CD14-positive monocyte (primary cell): ENCODE data around the gene FAM20C. TPM values are rescaled to one million over a fixed set of nuclear protein-coding genes. Genes with fewer than 3 reads are reported as not detected.

Experiments used
- DNase-seq, 3 donors: peaks; one replicate each; pipeline ENCODE4 v3.0.0-alpha.2; 2011 to 2022
- H2AFZ ChIP-seq: 2 replicates; pipeline ENCODE4 v1.6.0; 2012; ENCODE audit warnings: mild to moderate bottlenecking, low read depth, low read length, inconsistent platforms; ENCODE audit not compliant: insufficient read depth, poor library complexity, severe bottlenecking
- H3K27ac ChIP-seq, 2 donors: 1 replicate in 1 of 2; 2 replicates in 1 of 2; pipeline ENCODE4 v1.5.1; 2012 to 2013; ENCODE audit warnings: low read length in 2 of 2, control low read depth in 1 of 2, inconsistent platforms in 1 of 2, low read depth in 1 of 2, mild to moderate bottlenecking in 1 of 2
- H3K27me3 ChIP-seq, 2 donors: one replicate each; pipeline versions ENCODE4 v1.6.0 to v1.6.1; 2011 to 2013; ENCODE audit warnings: low read length in 2 of 2; ENCODE audit not compliant: control insufficient read depth in 2 of 2, insufficient read depth in 2 of 2
- H3K36me3 ChIP-seq, 2 donors: replicated peaks in 1 of 2; 1 replicate in 1 of 2; 2 replicates in 1 of 2; pipeline versions ENCODE4 v1.5.1 to v1.6.1; 2012 to 2013; ENCODE audit warnings: low read length in 2 of 2, control low read depth in 1 of 2, inconsistent platforms in 1 of 2, mild to moderate bottlenecking in 1 of 2; ENCODE audit not compliant: insufficient read depth in 2 of 2, control insufficient read depth in 1 of 2
- H3K4me1 ChIP-seq, 2 donors: 1 replicate in 1 of 2; 2 replicates in 1 of 2; pipeline versions ENCODE4 v1.5.1 to v1.6.1; 2012 to 2013; ENCODE audit warnings: low read length in 2 of 2, control low read depth in 1 of 2, inconsistent platforms in 1 of 2, mild to moderate bottlenecking in 1 of 2, moderate library complexity in 1 of 2; ENCODE audit not compliant: insufficient read depth in 2 of 2, control insufficient read depth in 1 of 2
- H3K4me2 ChIP-seq: replicated peaks from 2 replicates; pipeline ENCODE3; 2012; ENCODE audit warnings: low read length, moderate library complexity, mild to moderate bottlenecking; ENCODE audit not compliant: poor library complexity, severe bottlenecking; ENCODE audit errors: extremely low read depth
- H3K4me3 ChIP-seq, 3 experiments: fragments of 200-600 bp in 1 of 3; sonication (generic) in 1 of 3; replicated peaks in 1 of 3; 1 replicate in 2 of 3; 2 replicates in 1 of 3; pipeline ENCODE4 v1.5.1; 2011 to 2013; ENCODE audit warnings: low read length in 3 of 3, mild to moderate bottlenecking in 3 of 3, control low read depth in 2 of 3, low read depth in 2 of 3, inconsistent platforms in 1 of 3, moderate library complexity in 1 of 3
- H3K79me2 ChIP-seq: 2 replicates; pipeline ENCODE4 v1.6.0; 2012; ENCODE audit warnings: mild to moderate bottlenecking, control low read depth, inconsistent platforms, low read length, moderate library complexity; ENCODE audit not compliant: insufficient read depth
- H3K9ac ChIP-seq: 2 replicates; pipeline ENCODE4 v1.6.0; 2017; ENCODE audit warnings: low read length, mild to moderate bottlenecking; ENCODE audit not compliant: insufficient read depth, poor library complexity, severe bottlenecking
- H3K9me3 ChIP-seq, 2 donors: replicated peaks in 1 of 2; 1 replicate in 1 of 2; 2 replicates in 1 of 2; pipeline versions ENCODE4 v1.5.1 to v1.6.1; 2012 to 2013; ENCODE audit warnings: low read length in 2 of 2, control low read depth in 1 of 2; ENCODE audit not compliant: control insufficient read depth in 1 of 2, insufficient read depth in 1 of 2
- H4K20me1 ChIP-seq: 2 replicates; pipeline ENCODE4 v1.6.0; 2012; ENCODE audit warnings: mild to moderate bottlenecking, low read length, control low read depth, moderate library complexity; ENCODE audit not compliant: insufficient read depth
- H3K27ac Mint-ChIP-seq, 7 donors: one replicate each; pipeline ENCODE4 v1.8.0; 2020; ENCODE audit warnings: mild to moderate bottlenecking in 7 of 7, mixed read lengths in 7 of 7, moderate library complexity in 6 of 7, inconsistent platforms in 2 of 7
- H3K27me3 Mint-ChIP-seq, 3 donors: one replicate each; pipeline ENCODE4 v1.8.0; 2021 to 2022; ENCODE audit warnings: low read depth in 3 of 3, mild to moderate bottlenecking in 3 of 3, mixed read lengths in 3 of 3, moderate library complexity in 3 of 3, inconsistent platforms in 1 of 3
- H3K36me3 Mint-ChIP-seq, 2 donors: one replicate each; pipeline ENCODE4 v1.8.0; 2020; ENCODE audit warnings: mixed read lengths in 2 of 2, inconsistent platforms in 1 of 2, mild to moderate bottlenecking in 1 of 2
- H3K4me1 Mint-ChIP-seq: one replicate; pipeline ENCODE4 v1.8.0; 2020; ENCODE audit warnings: mild to moderate bottlenecking, mixed read lengths
- H3K4me3 Mint-ChIP-seq, 2 donors: one replicate each; pipeline ENCODE4 v1.8.0; 2020; ENCODE audit warnings: mild to moderate bottlenecking in 2 of 2, mixed read lengths in 2 of 2, moderate library complexity in 1 of 2
- H3K9me3 Mint-ChIP-seq, 7 donors: one replicate each; pipeline ENCODE4 v1.8.0; 2020 to 2022; ENCODE audit warnings: mixed read lengths in 7 of 7, mild to moderate bottlenecking in 6 of 7, moderate library complexity in 6 of 7, inconsistent platforms in 2 of 7
- CTCF ChIP-seq: fragments of 200-600 bp; IDR thresholded peaks from one replicate; pipeline ENCODE4 v1.8.0; 2022; ENCODE audit warnings: antibody characterized with exemption, mild to moderate bottlenecking
- WGBS: methylation state at CpG from one replicate; pipeline ENCODE4 v1.1.5; 2013; ENCODE audit warnings: missing lambda C conversion rate; ENCODE audit not compliant: insufficient coverage; 5-methylcytosine and 5-hydroxymethylcytosine counted together
- intact Hi-C, 2 donors: fragments of 100-400 bp; cut with micrococcal nuclease; formaldehyde crosslinking; loops; one replicate each; pipeline versions ENCODE4 v1.15.0 to v1.15.1; 2023
- polyA plus RNA-seq, 3 donors: library from polyadenylated mRNA; depleted of rRNA in 1 of 3; unstranded in 2 of 3; stranded (reverse) in 1 of 3; fragments of 300-500 nt in 2 of 3; fragments of >200 nt in 1 of 3; fragmentation: Illumina TruSeq in 2 of 3; gene quantifications; 1 replicate in 2 of 3; 2 replicates in 1 of 3; pipeline ENCODE4 v1.2.3, GENCODE V29; 2012 to 2021

FAM20C gene
- polyA plus RNA-seq, 3 donors: 1.2 to 32.2 (median 1.5) TPM

GRCh38 chr7:167090-167855, 25.1 kb upstream of the FAM20C start:
- Mint-ChIP-seq H3K4me3 (peak overlapping the region; percentile 64 to 76), H3K4me1 (peaks cover 45% of the 10 kb centered on the region), H3K27me3 (peaks cover 4 to 15% (median 7%) of the 10 kb centered on the region in 3 donors), H3K27ac (peak overlapping the region; percentile 19 to 81 (median 63)), H3K36me3 (no peaks in the 10 kb centered on the region), H3K9me3 (peaks cover 0 to 4% (median 0%) of the 10 kb centered on the region in 7 donors)
- intact Hi-C loops: no loop called here
- peak overlapping the region; percentile 10 to 66 for H3K27ac ChIP-seq
- peaks cover 0 to 2% of the 10 kb centered on the region in 2 donors for H3K27me3 ChIP-seq
- H2AFZ ChIP-seq: peak overlapping the region; percentile 80
- no peaks in the 10 kb centered on the region for H3K79me2 ChIP-seq
- H3K4me1 ChIP-seq: peaks cover 40 to 43% of the 10 kb centered on the region in 2 donors
- peak overlapping the region; percentile 82 for H3K4me2 ChIP-seq
- 30% methylated on average over 19 of the region's 25 CpGs for whole genome bisulfite sequencing
- peak; percentile 60 to 72 (median 67) for DNase-seq
- H4K20me1 ChIP-seq: no peaks in the 10 kb centered on the region
- no peak for TF ChIP-seq CTCF
- H3K4me3 ChIP-seq: peak overlapping the region; percentile 2 to 71 (median 30)
- no peaks in the 10 kb centered on the region for H3K36me3 ChIP-seq
- peak overlapping the region; percentile 55 for H3K9ac ChIP-seq
- H3K9me3 ChIP-seq: no peaks in the 10 kb centered on the region

GRCh38 chr7:167976-168791, 24.2 kb upstream of the FAM20C start:
- Histone ChIP-seq H3K4me1 (peaks cover 40 to 43% of the 10 kb centered on the region in 2 donors), H3K79me2 (no peaks in the 10 kb centered on the region), H3K9ac (no peak overlapping the region), H3K4me3 (no peak overlapping the region), H2AFZ (no peak overlapping the region), H3K9me3 (no peaks in the 10 kb centered on the region), H3K27ac (no peak overlapping the region), H3K4me2 (no peak overlapping the region), H3K36me3 (no peaks in the 10 kb centered on the region), H3K27me3 (peaks cover 0 to 2% of the 10 kb centered on the region in 2 donors), H4K20me1 (no peaks in the 10 kb centered on the region)
- intact Hi-C loops: no loop called here
- Mint-ChIP-seq H3K4me1 (peaks cover 44% of the 10 kb centered on the region), H3K4me3 (peak overlapping the region in 1 of 2 donors; percentile 76), H3K27ac (no peak overlapping the region), H3K27me3 (peaks cover 2 to 9% (median 4%) of the 10 kb centered on the region in 3 donors), H3K9me3 (peaks cover 0 to 4% (median 0%) of the 10 kb centered on the region in 7 donors), H3K36me3 (no peaks in the 10 kb centered on the region)
- DNase-seq: peak in 1 of 3 donors; percentile 1
- WGBS: 96% methylated on average over 20 of the region's 31 CpGs
- TF ChIP-seq CTCF: no peak
